Left renal cortex interstitium (tissue), 4 donors: Measurements from ENCODE around the gene LANCL1. TPM values are rescaled to one million over a fixed set of nuclear protein-coding genes. Genes with fewer than 3 reads are reported as not detected.

Experiments used
- DNase-seq, 4 donors: peaks; one replicate each; pipeline ENCODE4 v3.0.0-alpha.2; 2013; ENCODE audit warnings: low read depth in 4 of 4, low spot score in 2 of 4, missing footprints in 1 of 4
- polyA plus RNA-seq, 4 donors: library from polyadenylated mRNA; unstranded; fragments of 120-200 nt; gene quantifications; one replicate each; pipeline ENCODE4 v1.2.1, GENCODE V29; 2013; ENCODE audit not compliant: insufficient read length in 4 of 4

Gene LANCL1, protein sequence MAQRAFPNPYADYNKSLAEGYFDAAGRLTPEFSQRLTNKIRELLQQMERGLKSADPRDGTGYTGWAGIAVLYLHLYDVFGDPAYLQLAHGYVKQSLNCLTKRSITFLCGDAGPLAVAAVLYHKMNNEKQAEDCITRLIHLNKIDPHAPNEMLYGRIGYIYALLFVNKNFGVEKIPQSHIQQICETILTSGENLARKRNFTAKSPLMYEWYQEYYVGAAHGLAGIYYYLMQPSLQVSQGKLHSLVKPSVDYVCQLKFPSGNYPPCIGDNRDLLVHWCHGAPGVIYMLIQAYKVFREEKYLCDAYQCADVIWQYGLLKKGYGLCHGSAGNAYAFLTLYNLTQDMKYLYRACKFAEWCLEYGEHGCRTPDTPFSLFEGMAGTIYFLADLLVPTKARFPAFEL
- polyA plus RNA-seq: 10 to 100 TPM; 68.3 to 84.8 (median 79.8) TPM

DNA sequence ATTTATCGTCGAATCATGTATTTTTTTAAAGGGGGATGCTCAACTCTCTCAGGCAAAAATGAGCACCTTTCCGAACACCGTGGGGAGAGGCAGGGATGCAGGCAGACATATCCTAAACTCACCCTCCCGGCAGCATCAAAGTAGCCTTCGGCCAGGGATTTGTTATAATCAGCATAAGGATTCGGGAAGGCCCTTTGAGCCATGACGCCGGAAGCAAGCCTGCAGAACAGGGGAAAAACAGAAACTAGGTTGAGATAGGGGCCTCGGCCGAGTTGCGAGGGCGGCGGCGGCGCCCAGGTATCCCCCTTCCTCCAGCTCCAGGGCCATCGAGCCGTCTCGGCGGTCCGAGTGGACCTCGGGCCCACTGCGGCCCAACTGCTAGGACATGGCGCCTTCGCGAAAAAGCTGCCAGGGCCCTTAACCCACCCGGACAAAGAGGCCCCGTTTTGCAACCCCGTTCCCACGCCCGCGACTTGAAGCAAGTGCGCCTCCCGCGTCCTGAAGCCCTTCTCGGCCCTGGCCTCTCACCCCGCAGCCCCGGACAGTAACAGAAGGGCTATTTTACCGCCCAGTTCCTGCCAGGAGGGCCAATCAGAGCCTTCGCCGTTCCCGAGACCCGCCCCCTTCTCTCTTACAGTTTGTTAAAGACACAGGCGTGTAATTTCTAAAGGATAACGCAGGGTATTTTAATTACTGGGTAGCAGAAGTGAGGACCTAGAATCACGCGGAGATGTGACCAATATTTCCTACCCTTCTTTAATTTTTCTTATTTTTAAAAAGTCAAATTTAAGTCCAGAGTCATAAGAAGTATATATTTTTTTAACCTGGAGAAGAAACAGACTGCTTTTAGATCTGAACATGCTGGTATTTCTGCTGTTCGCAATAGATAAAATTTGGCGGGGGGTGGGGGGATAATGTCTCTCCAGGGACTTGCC, at the start of gene LANCL1:
Gene LANCL1 (minus strand): TSS at position 566 of the 935 bp plus-strand sequence. CDS start 363 bp downstream, at position 203.
- DNase-seq: peak in 3 of 4 donors; percentile 58 to 79 (median 75)

DNA sequence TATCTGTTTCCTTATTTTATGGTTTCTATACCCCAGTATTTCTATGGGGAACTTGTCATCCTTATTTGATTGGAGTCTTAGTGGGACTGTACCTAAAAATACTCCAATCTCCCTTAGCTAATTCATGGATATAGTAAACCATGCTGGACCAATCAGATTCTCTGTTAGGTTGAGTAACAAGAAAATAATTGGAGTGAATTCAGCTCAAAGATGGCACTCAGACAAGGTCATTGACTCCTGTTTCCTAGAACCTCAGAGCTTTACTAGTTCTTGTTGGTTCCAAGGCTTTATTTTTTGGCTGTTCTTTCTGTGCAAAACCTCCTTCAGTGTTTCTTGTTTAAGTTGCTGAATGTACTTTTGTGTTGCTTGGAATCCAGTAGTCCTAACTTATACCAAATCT, 48.0 kb upstream of the LANCL1 start:
- DNase-seq: no peak

DNA sequence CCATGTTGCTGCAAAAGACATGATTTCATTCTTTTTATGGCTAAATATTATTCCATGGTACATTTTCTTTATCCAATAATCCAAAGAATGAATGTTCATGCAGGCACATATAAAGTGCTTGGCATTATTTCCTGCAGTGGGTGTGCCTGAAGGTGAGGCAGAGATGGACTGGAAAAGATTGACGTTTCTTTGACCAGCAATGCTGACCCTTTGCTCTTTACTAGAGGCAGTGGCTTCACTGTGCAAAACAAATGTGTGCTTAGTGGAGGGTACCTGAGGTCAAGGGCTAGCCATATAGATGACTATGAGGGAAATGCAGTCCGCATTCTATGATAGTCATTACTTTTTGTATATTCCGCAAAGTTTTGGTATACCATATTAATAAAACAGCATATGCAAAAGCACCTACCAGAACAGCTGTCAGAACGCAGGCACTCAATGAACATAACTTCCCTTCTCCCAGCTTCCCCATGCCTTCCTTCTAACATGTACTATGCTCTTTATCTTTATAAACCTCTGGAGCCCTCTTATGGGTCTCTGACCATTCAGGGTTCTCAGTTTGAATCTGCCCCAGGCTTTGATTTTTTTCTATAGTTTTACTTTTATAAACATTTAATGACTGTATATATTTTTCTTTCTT, 47.2 kb upstream of the LANCL1 start:
- no peak for DNase-seq

DNA sequence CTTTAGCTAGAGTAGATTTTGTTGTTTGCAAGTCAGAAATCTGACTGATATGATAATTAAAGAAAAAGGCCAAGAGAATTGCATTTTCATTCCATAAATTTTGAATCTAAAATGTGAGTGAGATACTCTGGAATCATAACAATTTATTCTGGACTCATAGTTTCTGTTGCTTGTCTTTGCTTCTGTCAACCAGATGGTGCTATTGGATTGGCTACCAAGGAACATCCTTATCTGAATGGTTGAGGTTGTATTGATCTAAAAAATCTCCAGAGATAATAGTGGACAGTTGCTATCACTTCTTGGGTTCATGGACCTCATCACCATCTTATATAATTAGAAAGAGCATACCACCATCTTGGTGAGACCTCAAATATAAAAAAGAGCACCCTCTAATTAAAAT, 45.8 kb upstream of the LANCL1 start:
- DNase-seq: no peak

DNA sequence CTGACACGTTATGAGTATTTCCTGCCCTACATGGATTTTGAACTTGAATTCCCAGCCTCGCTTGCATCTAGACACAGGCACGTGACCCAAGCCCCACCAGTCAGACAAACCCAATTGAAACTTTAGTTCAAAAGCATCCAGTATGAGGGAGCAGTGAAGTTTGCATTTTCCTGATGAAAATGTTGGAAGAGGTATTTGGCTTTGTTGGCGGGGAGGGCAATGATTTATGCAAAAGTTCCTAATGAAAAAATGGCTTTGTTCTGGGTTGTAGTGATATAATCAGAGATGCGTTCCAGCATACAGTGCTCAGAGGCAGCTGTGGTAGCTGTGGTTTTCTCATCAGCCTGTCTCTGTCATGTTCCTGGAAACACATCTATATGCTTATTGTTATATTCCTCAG, 43.0 kb upstream of the LANCL1 start:
- DNase-seq: no peak

DNA sequence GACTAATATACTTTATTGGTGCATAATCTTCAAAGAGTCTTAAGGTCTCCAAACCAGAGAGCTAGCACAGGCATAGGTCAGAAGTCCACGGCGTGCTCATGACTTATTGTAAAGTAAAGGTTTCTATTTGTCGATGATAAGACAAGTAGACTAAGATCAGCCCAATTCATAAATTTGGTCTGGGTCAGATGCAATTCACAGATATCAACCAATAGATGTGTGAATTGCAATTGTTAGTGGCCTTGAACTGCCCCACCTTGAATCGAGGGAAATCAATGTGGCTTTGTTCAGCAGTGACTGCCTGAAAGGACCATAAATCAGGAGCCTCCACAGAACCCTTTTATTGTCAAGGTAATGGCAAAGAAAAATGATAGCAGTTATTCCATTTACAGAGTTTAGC, 40.7 kb upstream of the LANCL1 start:
- no peak for DNase-seq

DNA sequence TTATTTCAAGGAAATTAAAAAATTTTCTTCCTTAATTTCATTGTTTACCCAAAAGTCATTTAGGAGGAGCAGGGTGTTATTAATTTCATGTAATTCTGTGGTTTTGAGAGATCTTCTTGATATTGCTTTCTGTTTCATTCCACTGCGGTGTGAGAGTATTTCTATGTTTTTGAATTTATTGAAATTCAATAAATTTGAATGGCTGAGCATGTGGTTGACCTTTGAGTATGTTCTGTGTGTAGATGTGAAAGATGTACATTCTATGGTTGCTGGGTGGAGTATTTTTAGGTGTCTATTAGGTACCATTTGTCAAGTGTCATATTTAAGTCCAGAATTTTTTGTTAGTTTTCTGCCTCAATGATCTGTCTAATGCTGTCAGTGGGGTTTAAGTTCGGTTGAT, 39.4 kb upstream of the LANCL1 start:
- no peak for DNase-seq

DNA sequence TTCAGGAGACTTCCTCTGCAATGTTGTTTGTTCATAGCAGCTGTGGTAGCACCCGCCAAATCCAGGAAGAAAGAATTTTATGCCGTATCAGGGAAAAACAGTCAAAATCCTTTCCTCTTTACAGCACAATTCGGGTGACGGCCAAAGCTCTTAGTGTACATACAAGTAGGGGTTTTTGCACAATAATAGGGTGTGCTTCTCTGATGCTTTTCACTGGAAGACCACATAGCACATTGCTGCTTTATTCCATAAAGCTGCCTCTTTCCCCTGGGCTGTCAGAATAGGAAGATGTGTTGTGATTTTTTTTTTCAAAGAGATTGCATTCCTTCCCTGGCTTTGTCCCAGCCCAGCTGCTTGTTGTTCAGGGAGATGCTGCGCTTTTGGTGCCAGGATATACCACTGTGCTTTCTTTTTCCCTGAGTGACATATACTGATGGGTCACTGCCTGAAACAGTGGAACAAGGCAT, 27.2 kb upstream of the LANCL1 start:
- DNase-seq: no peak

DNA sequence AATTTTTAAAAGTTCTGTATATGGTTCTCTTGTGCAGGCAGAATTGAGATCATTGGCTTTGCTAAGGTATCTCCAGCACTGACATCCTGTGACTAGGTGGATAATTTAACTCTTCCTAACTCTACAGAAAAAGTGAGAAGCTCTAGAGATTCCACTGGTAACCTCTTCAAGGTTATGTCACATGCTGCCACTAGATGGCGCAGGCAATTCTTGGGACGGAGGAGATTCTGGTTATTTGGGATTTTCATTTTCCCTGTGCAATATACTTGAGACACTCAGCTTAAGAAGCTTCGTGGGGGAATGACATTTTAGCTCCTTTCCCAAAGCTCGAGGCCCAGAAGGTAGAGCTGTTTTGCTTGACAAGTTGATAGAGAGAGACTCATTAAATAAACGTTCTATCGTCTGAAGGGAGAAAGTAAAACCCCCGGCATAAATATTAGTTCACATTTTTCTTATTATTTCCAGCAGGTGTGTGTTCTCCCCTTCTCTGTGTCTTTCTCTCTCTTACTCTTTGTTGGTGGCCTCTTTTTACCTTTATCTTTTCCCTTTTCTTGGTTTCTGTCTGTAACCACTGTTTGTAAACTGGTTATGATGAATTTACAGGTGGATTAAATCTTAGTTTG, 26.6 kb upstream of the LANCL1 start:
- DNase-seq: peak in 2 of 4 donors; percentile 15 to 33

DNA sequence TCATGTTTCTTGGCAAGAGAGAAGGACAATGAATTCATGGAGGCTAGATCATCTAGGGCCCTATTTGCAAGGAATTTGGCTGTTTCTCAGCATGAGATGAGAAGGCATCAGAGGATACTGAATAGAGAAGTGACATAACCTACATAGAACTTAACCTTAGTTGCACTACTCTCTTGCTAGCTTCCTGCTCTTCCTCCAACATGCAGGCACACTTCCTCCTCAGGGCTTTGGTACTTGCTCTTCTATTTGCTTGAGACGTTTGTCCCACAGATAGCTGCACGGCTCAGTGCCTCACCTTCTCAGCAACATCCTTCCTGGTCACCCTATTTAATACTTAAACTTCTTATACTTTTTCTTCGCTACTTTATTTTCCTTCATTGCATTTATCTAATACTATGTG, 20.0 kb upstream of the LANCL1 start:
- no peak for DNase-seq

DNA sequence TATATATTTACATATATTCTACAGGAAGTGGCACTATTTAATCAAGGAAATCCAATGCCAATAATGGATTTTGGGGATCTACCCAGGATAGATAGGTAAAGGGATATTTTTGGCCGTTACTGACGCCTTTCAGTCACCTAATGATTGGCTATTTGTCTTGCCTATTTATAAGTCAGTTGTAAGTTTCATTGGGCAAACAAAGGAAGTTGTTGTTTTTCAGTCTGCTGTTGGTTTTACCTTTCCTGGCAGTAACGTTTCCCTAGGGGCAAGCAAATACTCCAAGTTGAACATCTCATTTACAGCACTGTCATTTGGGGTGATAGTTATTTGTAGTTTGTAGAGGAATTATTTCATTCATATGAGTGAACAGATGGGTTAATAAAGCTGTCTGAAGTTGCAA, 17.0 kb upstream of the LANCL1 start:
- DNase-seq: no peak

DNA sequence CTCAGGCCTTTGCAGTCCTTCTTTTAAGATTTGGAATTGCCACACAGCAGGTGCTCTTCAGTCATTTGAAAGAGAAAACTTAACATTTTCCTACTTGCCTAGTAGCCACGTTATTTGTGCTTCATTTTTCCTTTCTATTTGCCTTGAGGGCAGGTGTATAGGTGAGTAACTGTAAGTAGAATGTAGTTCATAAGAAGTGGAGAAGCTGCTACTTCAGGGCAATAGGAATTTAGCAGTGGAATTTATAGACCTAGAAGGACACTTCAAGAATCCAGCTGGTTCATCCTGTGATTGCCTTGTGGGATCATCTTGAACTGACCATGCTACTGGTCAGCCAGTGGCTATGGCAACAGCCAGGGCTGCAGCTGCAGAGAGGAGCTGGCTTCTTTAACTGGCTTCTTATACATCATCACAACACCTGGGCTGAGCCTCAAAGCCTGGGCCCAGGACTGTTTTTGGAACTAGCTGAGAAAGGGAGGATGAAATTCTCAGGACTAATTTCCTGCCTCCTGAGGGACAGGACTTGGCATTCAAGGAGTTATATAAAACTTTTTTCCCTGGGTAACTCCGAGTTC, 5.1 kb upstream of the LANCL1 start:
- no peak for DNase-seq

DNA sequence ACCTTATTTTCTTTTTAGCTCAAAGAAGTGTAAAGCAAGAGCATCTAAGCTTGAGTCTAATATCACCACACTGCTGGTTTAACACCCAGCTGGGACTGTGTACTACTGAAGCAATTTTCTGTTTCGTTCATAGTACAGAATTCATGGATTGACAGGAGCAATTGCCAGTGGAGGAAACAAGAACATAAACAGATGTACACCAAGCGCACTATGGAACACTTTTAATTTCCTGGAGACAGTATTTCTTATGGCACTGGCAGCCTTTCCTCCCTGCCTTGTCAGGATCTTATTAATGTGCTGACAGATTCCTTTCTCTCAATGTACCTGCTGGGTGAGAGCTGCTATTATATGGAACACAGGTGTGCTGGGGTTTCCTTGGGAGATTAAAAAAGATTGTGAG, 4.2 kb upstream of the LANCL1 start:
- DNase-seq: no peak

DNA sequence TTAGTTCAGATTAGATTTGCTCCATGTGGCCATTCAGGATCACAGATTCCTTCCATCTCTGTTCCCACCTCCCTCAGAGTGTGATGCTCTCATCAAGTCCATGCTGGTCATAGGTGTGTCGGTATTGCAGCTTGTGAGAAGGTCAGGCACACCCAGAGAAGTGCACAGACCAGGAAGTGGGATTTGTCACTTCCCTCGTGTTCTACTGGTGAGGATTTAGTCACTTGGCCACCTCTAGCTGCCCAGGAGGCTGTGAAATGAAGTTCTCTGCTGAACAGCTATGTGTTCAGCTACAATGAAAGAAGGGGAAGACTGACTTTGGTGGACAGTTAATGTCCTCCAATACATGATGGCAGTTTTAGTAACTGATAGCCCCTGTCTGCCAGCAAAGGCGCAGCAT, 3.5 kb upstream of the LANCL1 start:
- no peak for DNase-seq

DNA sequence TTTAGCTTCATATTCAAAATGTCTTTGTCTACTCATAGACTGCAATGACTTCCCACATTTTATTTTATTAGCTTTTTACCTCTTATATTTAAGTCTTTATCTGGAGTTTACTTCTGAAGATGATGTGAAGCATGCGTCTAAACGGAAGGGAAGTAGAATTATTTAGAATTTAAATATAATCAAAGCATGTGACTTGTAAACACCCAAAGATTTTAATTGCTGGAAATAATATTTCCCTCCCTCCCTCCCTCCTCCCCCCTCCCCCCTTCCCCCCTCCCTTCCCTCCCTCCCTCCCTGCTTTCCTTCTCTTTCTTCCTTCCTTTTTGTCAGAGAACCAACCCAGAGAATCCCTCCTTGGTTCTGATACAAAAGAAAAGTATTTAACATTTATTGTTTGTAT, 2.1 kb upstream of the LANCL1 start:
- no peak for DNase-seq

DNA sequence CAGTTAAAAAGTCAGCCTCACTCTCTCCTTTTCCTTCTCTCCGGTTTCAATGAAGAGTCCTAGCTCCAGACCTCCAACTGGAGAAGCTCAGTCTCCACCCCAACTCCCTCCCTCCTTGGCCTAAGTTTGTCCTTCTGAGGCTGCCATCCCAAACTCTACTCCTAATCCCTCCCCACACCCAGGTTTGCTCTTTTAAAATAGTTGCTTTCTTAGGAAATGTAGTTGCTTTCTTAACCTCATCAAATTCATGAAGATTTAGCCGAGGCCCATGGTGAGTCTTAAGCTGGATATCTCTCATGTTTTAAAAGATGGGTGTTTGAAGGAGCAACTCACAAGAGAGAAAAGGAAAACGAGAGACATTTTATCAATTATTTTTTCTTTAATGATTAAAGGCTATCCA, 937 bp upstream of the LANCL1 start:
- DNase-seq: no peak

DNA sequence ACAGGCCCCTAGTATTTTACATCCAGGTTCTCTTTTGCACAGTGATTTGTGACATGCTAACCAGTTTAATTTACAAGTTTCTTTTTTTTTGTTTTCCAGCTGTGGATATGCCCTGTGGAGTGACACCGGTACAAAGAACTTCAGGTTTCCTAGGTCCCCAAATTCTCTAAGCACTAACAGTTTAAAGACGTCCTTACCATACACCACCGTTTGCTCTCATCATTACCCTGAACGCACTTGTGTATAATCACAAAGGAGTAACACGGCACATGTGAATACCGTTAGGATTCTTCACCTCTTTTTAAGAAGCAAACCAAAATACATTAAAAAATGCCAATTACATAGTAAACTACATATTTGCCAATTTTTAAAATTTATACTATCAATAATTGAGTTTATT, 853 bp downstream of the LANCL1 start:
- DNase-seq: no peak

DNA sequence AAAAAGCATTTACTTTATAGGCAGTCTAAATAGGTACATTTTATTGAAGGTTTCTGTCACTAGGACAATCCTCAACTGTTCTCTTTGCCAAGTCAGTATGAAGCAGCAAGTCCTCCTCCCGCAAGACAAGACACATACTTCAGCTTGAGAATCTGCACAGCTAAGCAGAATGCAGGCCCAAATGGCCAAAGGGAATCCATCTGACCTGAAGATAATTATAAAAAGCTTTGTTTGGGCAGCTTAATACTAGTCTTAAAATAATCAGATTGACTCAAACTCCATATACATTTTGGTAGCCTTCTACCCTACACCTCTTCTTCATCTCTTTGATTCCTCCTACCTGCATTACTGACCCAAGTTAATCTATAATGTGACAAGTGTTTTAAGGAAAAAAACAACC, 1.8 kb downstream of the LANCL1 start:
- no peak for DNase-seq

DNA sequence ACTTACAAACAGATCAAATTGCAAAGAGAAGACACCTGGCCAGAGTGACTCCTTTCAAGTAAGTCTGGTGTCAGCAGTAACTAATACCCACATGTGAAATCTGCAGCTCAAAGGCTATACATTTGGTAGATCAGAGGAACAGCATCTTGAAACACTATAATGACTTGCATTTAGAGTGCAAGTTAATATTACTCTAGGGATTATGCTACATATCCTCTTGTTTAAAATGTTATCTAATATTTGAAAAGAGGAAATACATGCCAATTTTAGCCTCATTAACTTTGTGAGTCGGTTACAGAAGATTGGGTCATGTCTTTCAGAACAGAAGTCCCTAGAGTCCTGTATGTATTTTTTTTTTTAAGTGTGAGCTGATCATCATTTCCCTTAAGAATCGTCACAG, 15.2 kb downstream of the LANCL1 start:
- no peak for DNase-seq
